IMR-90 (cell line): ENCODE measurements around the gene GPR152. TPM values are rescaled to one million over a fixed set of nuclear protein-coding genes. Genes with fewer than 3 reads are reported as not detected.

Experiments
- ATAC-seq: fragments of 200-7000 bp; cut with Tn5 transposase; 2 replicates; pipeline ENCODE4 v1.9.1; 2020; ENCODE audit warnings: low read depth, mild to moderate bottlenecking, moderate library complexity
- BruUV-seq: library from RNA; stranded (reverse); fragments of 400-500 nt; replicated peaks from 2 replicates; lab custom pipeline; 2021; lab: Mats Ljungman, UMichigan
- CTCF ChIA-PET: fragments of 300-600 bp; formaldehyde crosslinking; extraction: SDS; loops from one replicate; lab custom pipeline; 2021; ENCODE audit warnings: antibody characterized with exemption; lab: Yijun Ruan, JAX
- POLR2A ChIA-PET: fragments of 300-600 bp; sonication (Branson Sonifier 250); formaldehyde crosslinking; loops from one replicate; lab custom pipeline; 2022; ENCODE audit warnings: antibody characterized with exemption; ENCODE audit not compliant: unreplicated experiment; lab: Charles Lee
- DNase-seq: peaks from one replicate; pipeline ENCODE4 v3.0.0; 2013
- H2AFZ ChIP-seq: replicated peaks from 2 replicates; pipeline ENCODE3; 2013; ENCODE audit warnings: low read length, mild to moderate bottlenecking; ENCODE audit not compliant: poor library complexity
- H2AK5ac ChIP-seq: 2 replicates; pipeline ENCODE4 v1.6.1; 2013; ENCODE audit warnings: low read depth, low read length, inconsistent platforms
- H2AK9ac ChIP-seq: replicated peaks from 2 replicates; pipeline ENCODE3; 2013; ENCODE audit warnings: mild to moderate bottlenecking, low read depth, low read length, moderate library complexity; ENCODE audit not compliant: poor library complexity
- H2BK120ac ChIP-seq: 2 replicates; pipeline ENCODE4 v1.6.1; 2013; ENCODE audit warnings: low read depth, low read length, inconsistent platforms
- H2BK15ac ChIP-seq: 3 replicates; pipeline ENCODE4 v1.6.1; 2013; ENCODE audit warnings: low read depth, low read length, inconsistent platforms
- H2BK20ac ChIP-seq: 2 replicates; pipeline ENCODE4 v1.6.1; 2013; ENCODE audit warnings: low read depth, mild to moderate bottlenecking, inconsistent platforms, low read length, moderate library complexity
- H2BK5ac ChIP-seq: 2 replicates; pipeline ENCODE4 v1.6.1; 2013; ENCODE audit warnings: mild to moderate bottlenecking, low read depth, low read length, inconsistent platforms; ENCODE audit not compliant: poor library complexity, severe bottlenecking
- H3K14ac ChIP-seq: replicated peaks from 2 replicates; pipeline ENCODE4 v1.6.1; 2013; ENCODE audit warnings: low read depth, low read length, inconsistent platforms
- H3K18ac ChIP-seq: 2 replicates; pipeline ENCODE4 v1.6.1; 2013; ENCODE audit warnings: low read depth, low read length, control low read depth
- H3K23ac ChIP-seq: 2 replicates; pipeline ENCODE4 v1.6.1; 2013; ENCODE audit warnings: low read depth, low read length, inconsistent platforms
- H3K27ac ChIP-seq: 2 replicates; pipeline ENCODE4 v1.5.1; 2013; ENCODE audit warnings: mild to moderate bottlenecking, control low read depth, low read length; ENCODE audit not compliant: insufficient read depth
- H3K27me3 ChIP-seq: 2 replicates; pipeline ENCODE4 v1.6.1; 2013; ENCODE audit warnings: low read length; ENCODE audit not compliant: control insufficient read depth, insufficient read depth
- H3K36me3 ChIP-seq: 2 replicates; pipeline ENCODE4 v1.6.1; 2013; ENCODE audit warnings: low read length, mixed read lengths; ENCODE audit not compliant: control insufficient read depth, insufficient read depth
- H3K4ac ChIP-seq: 2 replicates; pipeline ENCODE4 v1.6.1; 2013; ENCODE audit warnings: low read depth, low read length, inconsistent platforms
- H3K4me1 ChIP-seq: 2 replicates; pipeline ENCODE4 v1.6.1; 2013; ENCODE audit warnings: low read length, mixed read lengths; ENCODE audit not compliant: control insufficient read depth, insufficient read depth
- H3K4me2 ChIP-seq: 2 replicates; pipeline ENCODE4 v1.6.1; 2013; ENCODE audit warnings: low read depth, mild to moderate bottlenecking, control low read depth, low read length, moderate library complexity
- H3K4me3 ChIP-seq: 2 replicates; pipeline ENCODE4 v1.5.1; 2013; ENCODE audit warnings: low read depth, mild to moderate bottlenecking, control low read depth, low read length, moderate library complexity; ENCODE audit not compliant: insufficient read depth
- H3K56ac ChIP-seq: 2 replicates; pipeline ENCODE4 v1.6.1; 2013; ENCODE audit warnings: low read length, inconsistent platforms; ENCODE audit not compliant: insufficient read depth; ENCODE audit errors: extremely low read depth
- H3K79me1 ChIP-seq, 2 experiments: 2 replicates each; pipeline ENCODE4 v1.6.1; 2013; ENCODE audit warnings: low read length in 2 of 2, inconsistent platforms in 1 of 2, low read depth in 1 of 2
- H3K9ac ChIP-seq: 2 replicates; pipeline ENCODE4 v1.6.1; 2013; ENCODE audit warnings: low read depth, low read length, control low read depth
- H3K9me1 ChIP-seq: 2 replicates; pipeline ENCODE4 v1.6.1; 2013; ENCODE audit warnings: low read length, inconsistent platforms; ENCODE audit not compliant: insufficient read depth
- H3K9me3 ChIP-seq: 2 replicates; pipeline ENCODE4 v1.6.1; 2013; ENCODE audit warnings: low read length; ENCODE audit not compliant: control insufficient read depth, insufficient read depth
- H4K20me1 ChIP-seq: 2 replicates; pipeline ENCODE4 v1.6.1; 2013; ENCODE audit warnings: low read length, inconsistent platforms; ENCODE audit not compliant: insufficient read depth
- H4K5ac ChIP-seq: 2 replicates; pipeline ENCODE4 v1.6.1; 2013; ENCODE audit warnings: mild to moderate bottlenecking, low read depth, low read length, control low read depth
- H4K8ac ChIP-seq, 2 experiments: 2 replicates each; pipeline ENCODE4 v1.6.1; 2013; ENCODE audit warnings: low read depth in 2 of 2, low read length in 2 of 2, control low read depth in 1 of 2, inconsistent platforms in 1 of 2
- H4K91ac ChIP-seq: 2 replicates; pipeline ENCODE4 v1.6.1; 2013; ENCODE audit warnings: low read depth, low read length, inconsistent platforms; ENCODE audit not compliant: insufficient read depth
- BHLHE40 ChIP-seq: fragments of 150-350 bp; IDR thresholded peaks from 2 replicates; pipeline ENCODE4 v1.6.1; 2016; ENCODE audit warnings: mild to moderate bottlenecking, low read depth, low read length
- CEBPB ChIP-seq: IDR thresholded peaks from 2 replicates; pipeline ENCODE4 v1.6.1; 2012; ENCODE audit warnings: low read depth, low read length, improper control_type of control experiment
- CHD1 ChIP-seq: IDR thresholded peaks from 2 replicates; pipeline ENCODE4 v1.6.1; 2012; ENCODE audit warnings: low read depth, low read length, improper control_type of control experiment
- FOS ChIP-seq: fragments of 150-350 bp; IDR thresholded peaks from 2 replicates; pipeline ENCODE4 v1.6.1; 2016; ENCODE audit warnings: low read depth, low read length
- MAFK ChIP-seq: IDR thresholded peaks from 2 replicates; pipeline ENCODE4 v1.6.1; 2012; ENCODE audit warnings: low read depth, low read length, improper control_type of control experiment
- MAZ ChIP-seq: IDR thresholded peaks from 2 replicates; pipeline ENCODE4 v1.6.1; 2012; ENCODE audit warnings: low read depth, mild to moderate bottlenecking, low read length, improper control_type of control experiment, moderate library complexity, borderline replicate concordance
- MXI1 ChIP-seq: IDR thresholded peaks from 2 replicates; pipeline ENCODE4 v1.6.1; 2012; ENCODE audit warnings: low read depth, mild to moderate bottlenecking, low read length, moderate library complexity, borderline replicate concordance
- NFE2L2 ChIP-seq: fragments of 150-350 bp; IDR thresholded peaks from 2 replicates; pipeline ENCODE4 v1.6.1; 2016; ENCODE audit warnings: low read depth, mild to moderate bottlenecking, low read length
- POLR2A ChIP-seq: IDR thresholded peaks from 2 replicates; pipeline ENCODE4 v1.6.1; 2012; ENCODE audit warnings: mild to moderate bottlenecking, low read depth, low read length
- RAD21 ChIP-seq: IDR thresholded peaks from 2 replicates; pipeline ENCODE4 v1.6.1; 2012; ENCODE audit warnings: low read length, improper control_type of control experiment
- RCOR1 ChIP-seq: IDR thresholded peaks from 2 replicates; pipeline ENCODE4 v1.6.1; 2012; ENCODE audit warnings: mild to moderate bottlenecking, low read length, improper control_type of control experiment; ENCODE audit not compliant: insufficient replicate concordance
- RFX5 ChIP-seq: IDR thresholded peaks from 2 replicates; pipeline ENCODE4 v1.8.0; 2012; ENCODE audit warnings: low read depth, mild to moderate bottlenecking, low read length, moderate library complexity
- SMC3 ChIP-seq: fragments of 150-350 bp; IDR thresholded peaks from 2 replicates; pipeline ENCODE4 v1.6.1; 2016; ENCODE audit warnings: low read depth, mild to moderate bottlenecking, antibody characterized with exemption, low read length, moderate library complexity
- WGBS, 2 experiments: methylation state at CpG; one replicate each; pipeline versions ENCODE4 v1.1.5 to v1.1.7; 2013; ENCODE audit warnings: missing lambda C conversion rate in 2 of 2; ENCODE audit not compliant: insufficient read length in 1 of 2; ENCODE audit errors: extremely low coverage in 2 of 2; 5-methylcytosine and 5-hydroxymethylcytosine counted together
- dilution Hi-C: fragments of 300-500 bp; cut with HindIII; formaldehyde crosslinking; loops from one replicate; pipeline ENCODE4 v1.14.3; 2018; ENCODE audit warnings: low sequenced_read_pairs; ENCODE audit not compliant: unreplicated experiment
- in situ Hi-C: fragments of 300-500 bp; cut with MboI; formaldehyde crosslinking; loops from 3 replicates; pipeline ENCODE4 v1.14.3; 2019; ENCODE audit warnings: low sequenced_read_pairs, inconsistent platforms, mixed read lengths
- intact Hi-C: fragments of 100-400 bp; cut with micrococcal nuclease; formaldehyde crosslinking; loops from 2 replicates; pipeline ENCODE4 v1.10.0; 2022
- polyA plus RNA-seq, 3 experiments: library from polyadenylated mRNA; depleted of rRNA; stranded (reverse); fragments of >200 nt; gene quantifications; 2 replicates each; pipeline ENCODE4 v1.2.3, GENCODE V29; 2012; ENCODE audit warnings: low replicate concordance in 1 of 3
- total RNA-seq: library from RNA; depleted of rRNA; stranded (reverse); fragments of >200 nt; gene quantifications from 2 replicates; pipeline ENCODE4 v1.2.3, GENCODE V29; 2012
- TF ChIP-seq, protein P1 (sequence below): fragments of 150-350 bp; IDR thresholded peaks from 2 replicates; pipeline ENCODE4 v1.6.1; 2017; ENCODE audit warnings: mild to moderate bottlenecking, antibody characterized with exemption, low read length, low read depth
- TF ChIP-seq, protein P2 (sequence below): fragments of 150-350 bp; IDR thresholded peaks from 2 replicates; pipeline ENCODE4 v1.6.1; 2016; ENCODE audit warnings: low read depth, mild to moderate bottlenecking, low read length, moderate library complexity, borderline replicate concordance
- TF ChIP-seq, protein P3 (sequence below): conservative IDR thresholded peaks from 2 replicates; pipeline ENCODE4 v1.5.1; 2012; ENCODE audit warnings: mild to moderate bottlenecking, low read depth, low read length, improper control_type of control experiment

GPR152 gene
- total and polyA plus RNA-seq, 2 of the 4 experiments (the other 2 are of a cell fraction) = not detected

DNA sequence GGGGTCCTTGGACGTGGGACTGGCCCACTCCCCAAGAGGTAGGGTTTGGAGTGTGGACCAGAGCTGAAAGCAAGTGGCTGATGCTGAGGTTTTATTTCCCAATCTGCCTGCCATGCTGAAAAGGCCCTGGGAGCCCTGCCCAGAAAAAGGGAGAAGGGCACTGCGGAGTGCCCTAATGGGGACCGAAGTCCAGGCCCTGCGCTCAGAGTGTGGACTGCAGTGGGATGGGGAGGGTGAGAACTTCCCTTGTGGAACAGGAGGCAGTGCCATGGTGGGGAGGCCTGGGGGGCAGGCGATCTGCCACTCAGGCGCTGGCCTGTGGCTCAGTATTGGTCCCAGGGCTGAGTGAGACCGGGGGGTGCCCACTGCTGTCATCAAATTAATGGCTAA, 4.3 kb downstream of the GPR152 start:
- ChIA-PET POLR2A (no interaction called here), CTCF (no interaction called here)
- Histone ChIP-seq H3K9me1 (no peaks in the 10 kb centered on the region), H3K9me3 (no peaks in the 10 kb centered on the region), H2BK15ac (no peak overlapping the region), H3K27me3 (peaks cover 4% of the 10 kb centered on the region; the same call in 1 of the 2 replicates), H3K4ac (no peak overlapping the region), H3K18ac (no peak overlapping the region), H3K14ac (no peak overlapping the region), H3K27ac (no peak overlapping the region), H2AFZ (no peak overlapping the region), H3K4me1 (peaks cover 1% of the 10 kb centered on the region; the same call in 1 of the 2 replicates), H3K4me3 (no peak overlapping the region), H4K5ac (no peak overlapping the region), H3K9ac (no peak overlapping the region), H3K56ac (no peak overlapping the region), H3K36me3 (no peaks in the 10 kb centered on the region), H2BK120ac (no peak overlapping the region), H3K79me1 (no peaks in the 10 kb centered on the region), H4K8ac (no peak overlapping the region), H3K4me2 (no peak overlapping the region), H4K91ac (no peak overlapping the region), H2BK20ac (no peak overlapping the region), H3K23ac (no peak overlapping the region), H4K20me1 (no peaks in the 10 kb centered on the region), H2BK5ac (no peak overlapping the region), H2AK9ac (no peak overlapping the region), H2AK5ac (no peak overlapping the region)
- ATAC-seq (no peak), DNase-seq (no peak)
- in situ Hi-C loops (no loop called here), intact Hi-C loops (no loop called here), dilution Hi-C loops (no loop called here)
- no TSS peak for BruUV-seq
- 89% methylated on average over 3 of the region's 7 CpGs; no CpG with 5 or more reads in 1 of the 2 experiments for WGBS, 2 experiments
- TF ChIP-seq RAD21 = no peak
- no peak for TF ChIP-seq MXI1
- TF ChIP-seq SMC3 = no peak
- TF ChIP-seq MAFK = no peak
- TF ChIP-seq, protein P1, sequence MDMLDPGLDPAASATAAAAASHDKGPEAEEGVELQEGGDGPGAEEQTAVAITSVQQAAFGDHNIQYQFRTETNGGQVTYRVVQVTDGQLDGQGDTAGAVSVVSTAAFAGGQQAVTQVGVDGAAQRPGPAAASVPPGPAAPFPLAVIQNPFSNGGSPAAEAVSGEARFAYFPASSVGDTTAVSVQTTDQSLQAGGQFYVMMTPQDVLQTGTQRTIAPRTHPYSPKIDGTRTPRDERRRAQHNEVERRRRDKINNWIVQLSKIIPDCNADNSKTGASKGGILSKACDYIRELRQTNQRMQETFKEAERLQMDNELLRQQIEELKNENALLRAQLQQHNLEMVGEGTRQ = no peak
- no peak for TF ChIP-seq MAZ
- TF ChIP-seq, protein P2, sequence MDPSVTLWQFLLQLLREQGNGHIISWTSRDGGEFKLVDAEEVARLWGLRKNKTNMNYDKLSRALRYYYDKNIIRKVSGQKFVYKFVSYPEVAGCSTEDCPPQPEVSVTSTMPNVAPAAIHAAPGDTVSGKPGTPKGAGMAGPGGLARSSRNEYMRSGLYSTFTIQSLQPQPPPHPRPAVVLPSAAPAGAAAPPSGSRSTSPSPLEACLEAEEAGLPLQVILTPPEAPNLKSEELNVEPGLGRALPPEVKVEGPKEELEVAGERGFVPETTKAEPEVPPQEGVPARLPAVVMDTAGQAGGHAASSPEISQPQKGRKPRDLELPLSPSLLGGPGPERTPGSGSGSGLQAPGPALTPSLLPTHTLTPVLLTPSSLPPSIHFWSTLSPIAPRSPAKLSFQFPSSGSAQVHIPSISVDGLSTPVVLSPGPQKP = no peak
- no peak for TF ChIP-seq RCOR1
- no peak for TF ChIP-seq POLR2A
- TF ChIP-seq FOS = no peak
- TF ChIP-seq, protein P3, sequence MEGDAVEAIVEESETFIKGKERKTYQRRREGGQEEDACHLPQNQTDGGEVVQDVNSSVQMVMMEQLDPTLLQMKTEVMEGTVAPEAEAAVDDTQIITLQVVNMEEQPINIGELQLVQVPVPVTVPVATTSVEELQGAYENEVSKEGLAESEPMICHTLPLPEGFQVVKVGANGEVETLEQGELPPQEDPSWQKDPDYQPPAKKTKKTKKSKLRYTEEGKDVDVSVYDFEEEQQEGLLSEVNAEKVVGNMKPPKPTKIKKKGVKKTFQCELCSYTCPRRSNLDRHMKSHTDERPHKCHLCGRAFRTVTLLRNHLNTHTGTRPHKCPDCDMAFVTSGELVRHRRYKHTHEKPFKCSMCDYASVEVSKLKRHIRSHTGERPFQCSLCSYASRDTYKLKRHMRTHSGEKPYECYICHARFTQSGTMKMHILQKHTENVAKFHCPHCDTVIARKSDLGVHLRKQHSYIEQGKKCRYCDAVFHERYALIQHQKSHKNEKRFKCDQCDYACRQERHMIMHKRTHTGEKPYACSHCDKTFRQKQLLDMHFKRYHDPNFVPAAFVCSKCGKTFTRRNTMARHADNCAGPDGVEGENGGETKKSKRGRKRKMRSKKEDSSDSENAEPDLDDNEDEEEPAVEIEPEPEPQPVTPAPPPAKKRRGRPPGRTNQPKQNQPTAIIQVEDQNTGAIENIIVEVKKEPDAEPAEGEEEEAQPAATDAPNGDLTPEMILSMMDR = no peak
- TF ChIP-seq RFX5 = no peak
- TF ChIP-seq BHLHE40 = no peak
- no peak for TF ChIP-seq CHD1
- no peak for TF ChIP-seq NFE2L2
- no peak for TF ChIP-seq CEBPB
